ENCODE data around the gene DHFR.

DNA sequence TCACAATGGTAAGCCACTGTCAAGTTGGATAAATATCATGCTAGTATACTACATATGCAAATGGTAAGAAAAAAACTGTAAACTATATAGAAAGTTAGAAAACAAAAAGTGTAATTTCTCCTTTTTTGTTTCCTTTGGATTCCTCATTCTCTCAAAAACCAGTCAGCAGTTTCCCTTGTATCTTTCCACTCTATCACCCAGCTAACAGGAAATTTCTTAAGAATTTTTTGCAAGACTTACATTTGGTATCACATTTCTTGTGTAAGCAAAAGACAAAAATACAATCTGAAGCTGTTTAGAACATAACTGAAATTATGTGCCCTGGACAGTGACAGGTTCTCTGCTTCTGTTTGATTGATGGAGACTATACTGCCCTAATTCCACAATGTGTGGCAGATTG, 25.5 kb downstream of the DHFR start:
- TF ChIP-seq CTCF (IDR thresholded peaks at IDR 0.05; ENCODE audit: low read depth, low read length, poor library complexity, severe bottlenecking) (no peak), EZH2phosphoT487 (IDR thresholded peaks at IDR 0.05; ENCODE audit: borderline replicate concordance, low read length) (no peak)

Data from DOHH2 (cell line).